ENCODE data around the gene STK17B.

DNA sequence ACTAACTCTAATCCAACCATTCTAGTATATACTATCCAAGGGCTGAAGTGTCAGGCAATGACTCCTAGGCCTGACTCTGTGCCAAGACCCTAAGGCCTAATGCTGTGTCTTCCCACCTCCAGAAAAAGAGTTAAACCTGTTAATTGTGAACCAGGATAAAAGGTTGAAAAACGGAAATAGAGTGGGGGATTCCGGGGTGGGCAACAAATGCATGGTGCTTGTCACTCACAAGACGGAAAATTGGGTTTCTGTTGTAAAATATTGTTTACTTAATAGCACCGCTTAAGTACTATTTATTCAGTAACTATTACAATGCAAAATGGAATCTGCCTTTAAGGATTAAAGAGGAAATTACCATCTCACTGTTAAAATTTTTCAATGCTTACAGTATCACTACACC is 3.2 kb downstream of the STK17B start:
- TF ChIP-seq, protein P1, sequence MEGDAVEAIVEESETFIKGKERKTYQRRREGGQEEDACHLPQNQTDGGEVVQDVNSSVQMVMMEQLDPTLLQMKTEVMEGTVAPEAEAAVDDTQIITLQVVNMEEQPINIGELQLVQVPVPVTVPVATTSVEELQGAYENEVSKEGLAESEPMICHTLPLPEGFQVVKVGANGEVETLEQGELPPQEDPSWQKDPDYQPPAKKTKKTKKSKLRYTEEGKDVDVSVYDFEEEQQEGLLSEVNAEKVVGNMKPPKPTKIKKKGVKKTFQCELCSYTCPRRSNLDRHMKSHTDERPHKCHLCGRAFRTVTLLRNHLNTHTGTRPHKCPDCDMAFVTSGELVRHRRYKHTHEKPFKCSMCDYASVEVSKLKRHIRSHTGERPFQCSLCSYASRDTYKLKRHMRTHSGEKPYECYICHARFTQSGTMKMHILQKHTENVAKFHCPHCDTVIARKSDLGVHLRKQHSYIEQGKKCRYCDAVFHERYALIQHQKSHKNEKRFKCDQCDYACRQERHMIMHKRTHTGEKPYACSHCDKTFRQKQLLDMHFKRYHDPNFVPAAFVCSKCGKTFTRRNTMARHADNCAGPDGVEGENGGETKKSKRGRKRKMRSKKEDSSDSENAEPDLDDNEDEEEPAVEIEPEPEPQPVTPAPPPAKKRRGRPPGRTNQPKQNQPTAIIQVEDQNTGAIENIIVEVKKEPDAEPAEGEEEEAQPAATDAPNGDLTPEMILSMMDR (conservative IDR thresholded peaks at IDR 0.05; ENCODE audit: low read length) = no peak
- no peak for TF ChIP-seq EZH2phosphoT487 (IDR thresholded peaks at IDR 0.05; ENCODE audit: borderline replicate concordance, low read depth, low read length)

All from OCI-LY7 (cell line).